Measurements from ENCODE around the gene HMGN2. TPM values are rescaled to one million over a fixed set of nuclear protein-coding genes. Genes with fewer than 3 reads are reported as not detected.

The HMGN2 gene
- total and polyA plus RNA-seq, 2 of the 13 experiments (the other 11 are each of a cell fraction or from before 2014, with no cell fraction given) = 63.4 to 343 TPM

- TF ChIP-seq POLR2AphosphoS2 (IDR thresholded peaks at IDR 0.05; ENCODE audit: low read depth, low read length) = no peak
- peak; percentile 37; the same call in 1 of the 2 replicates for TF ChIP-seq FOSL1 (CRISPR knock-in tag; IDR thresholded peaks at IDR 0.05; ENCODE audit: borderline replicate concordance)
- TF ChIP-seq MZF1 (CRISPR knock-in tag; IDR thresholded peaks at IDR 0.05; ENCODE audit: borderline replicate concordance) = 0 out of 2 replicates have a peak, but pooled peaks have one; percentile 83
- 0 out of 2 replicates have a peak, but pooled peaks have one; percentile 58 for TF ChIP-seq MAF1 (CRISPR knock-in tag; IDR thresholded peaks at IDR 0.05; ENCODE audit: borderline replicate concordance)
- peak; percentile 96 for TF ChIP-seq ZBTB38 (CRISPR knock-in tag; IDR thresholded peaks at IDR 0.05)
- peak; percentile 100 for TF ChIP-seq ZNF781 (CRISPR knock-in tag; IDR thresholded peaks at IDR 0.05; ENCODE audit: borderline replicate concordance, not compliant biosample characterization)
- TF ChIP-seq ZKSCAN5 (CRISPR knock-in tag; IDR thresholded peaks at IDR 0.05) = no peak
- TF ChIP-seq MLXIP (CRISPR knock-in tag; IDR thresholded peaks at IDR 0.05; ENCODE audit: borderline replicate concordance) = peak; percentile 92; the same call in 1 of the 2 replicates
- no peak for TF ChIP-seq ZMAT5 (CRISPR knock-in tag; IDR thresholded peaks at IDR 0.05; ENCODE audit: borderline replicate concordance, low read depth)
- TF ChIP-seq ZNF792 (CRISPR knock-in tag; IDR thresholded peaks at IDR 0.05) = peak; percentile 95
- TF ChIP-seq, protein P1, sequence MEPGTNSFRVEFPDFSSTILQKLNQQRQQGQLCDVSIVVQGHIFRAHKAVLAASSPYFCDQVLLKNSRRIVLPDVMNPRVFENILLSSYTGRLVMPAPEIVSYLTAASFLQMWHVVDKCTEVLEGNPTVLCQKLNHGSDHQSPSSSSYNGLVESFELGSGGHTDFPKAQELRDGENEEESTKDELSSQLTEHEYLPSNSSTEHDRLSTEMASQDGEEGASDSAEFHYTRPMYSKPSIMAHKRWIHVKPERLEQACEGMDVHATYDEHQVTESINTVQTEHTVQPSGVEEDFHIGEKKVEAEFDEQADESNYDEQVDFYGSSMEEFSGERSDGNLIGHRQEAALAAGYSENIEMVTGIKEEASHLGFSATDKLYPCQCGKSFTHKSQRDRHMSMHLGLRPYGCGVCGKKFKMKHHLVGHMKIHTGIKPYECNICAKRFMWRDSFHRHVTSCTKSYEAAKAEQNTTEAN (CRISPR knock-in tag; conservative IDR thresholded peaks at IDR 0.05) = peak; percentile 83; the same call in 1 of the 2 replicates
- TF ChIP-seq ZIK1 (CRISPR knock-in tag; IDR thresholded peaks at IDR 0.05; ENCODE audit: borderline replicate concordance, low read depth) = peak; percentile 90
- TF ChIP-seq ZNF136 (CRISPR knock-in tag; IDR thresholded peaks at IDR 0.05; ENCODE audit: low read depth) = peak; percentile 96
- TF ChIP-seq ZNF841 (CRISPR knock-in tag; IDR thresholded peaks at IDR 0.05; ENCODE audit: borderline replicate concordance) = peak; percentile 53; the same call in 1 of the 2 replicates
- peak; percentile 95 for TF ChIP-seq HES4 (CRISPR knock-in tag; IDR thresholded peaks at IDR 0.05; ENCODE audit: borderline replicate concordance)
- peak; percentile 55 for TF ChIP-seq PBX2 (CRISPR knock-in tag; IDR thresholded peaks at IDR 0.05)
- peak; percentile 98 for TF ChIP-seq ZNF772 (CRISPR knock-in tag; IDR thresholded peaks at IDR 0.05)
- peak; percentile 92; the same call in 1 of the 2 replicates for TF ChIP-seq ZNF776 (CRISPR knock-in tag; IDR thresholded peaks at IDR 0.05)
- TF ChIP-seq ZBTB33 (CRISPR knock-in tag; IDR thresholded peaks at IDR 0.05) = peak; percentile 85
Measured at GRCh38 chr1:26431979-26432695, 40.1 kb upstream of the HMGN2 start, which contains the start of gene DHDDS (continued).

All from HepG2 (cell line).